HCT116 (cell line): ENCODE measurements around the gene PHF20.

Experiments
- CEBPB ChIP-seq: IDR thresholded peaks from 2 replicates; pipeline ENCODE4 v1.6.1; 2012; ENCODE audit warnings: low read depth
- EZH2 ChIP-seq: fragments of 200-600 bp; sonication (generic); IDR thresholded peaks from 2 replicates; pipeline ENCODE4 v1.6.1; 2017; ENCODE audit warnings: antibody characterized with exemption, mixed run types
- POLR2A ChIP-seq: IDR thresholded peaks from 2 replicates; pipeline ENCODE4 v1.7.0; 2011; ENCODE audit warnings: borderline replicate concordance; ENCODE audit not compliant: insufficient read depth, insufficient read length; ENCODE audit errors: extremely low read depth
- POLR2AphosphoS5 ChIP-seq: IDR thresholded peaks from 2 replicates; pipeline ENCODE4 v1.6.1; 2011; ENCODE audit warnings: mild to moderate bottlenecking, low read depth, low read length, moderate library complexity
- SP1 ChIP-seq: IDR thresholded peaks from 2 replicates; pipeline ENCODE4 v1.6.1; 2012; ENCODE audit warnings: low read depth
- YY1 ChIP-seq: IDR thresholded peaks from 2 replicates; pipeline ENCODE4 v1.6.1; 2011; ENCODE audit warnings: low read length, low read depth, moderate library complexity, mild to moderate bottlenecking; ENCODE audit not compliant: insufficient replicate concordance; ENCODE audit errors: extremely low read depth
- TF ChIP-seq, protein P1 (sequence below), 3 experiments: fragments of 200-600 bp in 1 of 3; sonication (generic) in 1 of 3; IDR thresholded peaks in 2 of 3; conservative IDR thresholded peaks in 1 of 3; 2 replicates each; pipeline ENCODE4 v1.5.1; 2012 to 2017; ENCODE audit warnings: low read depth in 2 of 3, low read length in 2 of 3, antibody characterized with exemption in 1 of 3, borderline replicate concordance in 1 of 3, control low read depth in 1 of 3, mild to moderate bottlenecking in 1 of 3, mixed read lengths in 1 of 3, mixed run types in 1 of 3, moderate library complexity in 1 of 3; ENCODE audit not compliant: insufficient read depth in 1 of 3
- TF ChIP-seq, protein P2 (sequence below): IDR thresholded peaks from 2 replicates; pipeline ENCODE4 v1.6.1; 2012

DNA sequence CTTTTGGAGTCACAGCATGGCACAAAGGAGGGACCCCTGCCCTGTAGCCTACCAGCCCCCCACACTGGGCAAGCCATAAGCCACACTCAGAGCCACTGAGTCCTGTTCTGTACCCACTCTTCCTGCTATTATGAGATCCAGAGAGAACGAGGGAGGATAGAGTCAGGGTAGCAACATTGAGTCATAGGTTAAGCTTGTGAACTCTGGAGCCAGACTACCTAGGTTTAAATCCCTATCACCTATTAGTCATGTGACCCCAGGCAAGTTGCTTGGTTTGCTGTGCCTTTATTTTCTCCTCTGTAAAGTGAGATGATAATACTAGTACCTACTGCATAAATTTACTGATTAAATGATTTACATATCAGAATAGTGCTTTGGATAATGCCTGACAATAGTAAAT is 197.1 kb downstream of the PHF20 start:
- TF ChIP-seq, protein P1, sequence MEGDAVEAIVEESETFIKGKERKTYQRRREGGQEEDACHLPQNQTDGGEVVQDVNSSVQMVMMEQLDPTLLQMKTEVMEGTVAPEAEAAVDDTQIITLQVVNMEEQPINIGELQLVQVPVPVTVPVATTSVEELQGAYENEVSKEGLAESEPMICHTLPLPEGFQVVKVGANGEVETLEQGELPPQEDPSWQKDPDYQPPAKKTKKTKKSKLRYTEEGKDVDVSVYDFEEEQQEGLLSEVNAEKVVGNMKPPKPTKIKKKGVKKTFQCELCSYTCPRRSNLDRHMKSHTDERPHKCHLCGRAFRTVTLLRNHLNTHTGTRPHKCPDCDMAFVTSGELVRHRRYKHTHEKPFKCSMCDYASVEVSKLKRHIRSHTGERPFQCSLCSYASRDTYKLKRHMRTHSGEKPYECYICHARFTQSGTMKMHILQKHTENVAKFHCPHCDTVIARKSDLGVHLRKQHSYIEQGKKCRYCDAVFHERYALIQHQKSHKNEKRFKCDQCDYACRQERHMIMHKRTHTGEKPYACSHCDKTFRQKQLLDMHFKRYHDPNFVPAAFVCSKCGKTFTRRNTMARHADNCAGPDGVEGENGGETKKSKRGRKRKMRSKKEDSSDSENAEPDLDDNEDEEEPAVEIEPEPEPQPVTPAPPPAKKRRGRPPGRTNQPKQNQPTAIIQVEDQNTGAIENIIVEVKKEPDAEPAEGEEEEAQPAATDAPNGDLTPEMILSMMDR (IDR thresholded peaks at IDR 0.05 in 2 of 3, conservative IDR thresholded peaks at IDR 0.05 in 1 of 3; ENCODE audit: borderline replicate concordance in 1 of 3, insufficient read depth in 1 of 3, low read depth in 2 of 3, low read length in 2 of 3) = no peak
- TF ChIP-seq EZH2 (no peak), POLR2A (no peak), SP1 (no peak), POLR2AphosphoS5 (no peak), YY1 (no peak), CEBPB (no peak)
- TF ChIP-seq, protein P2, sequence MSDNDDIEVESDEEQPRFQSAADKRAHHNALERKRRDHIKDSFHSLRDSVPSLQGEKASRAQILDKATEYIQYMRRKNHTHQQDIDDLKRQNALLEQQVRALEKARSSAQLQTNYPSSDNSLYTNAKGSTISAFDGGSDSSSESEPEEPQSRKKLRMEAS = no peak
